ENCODE measurements around the gene MIA2.
"Not testable (repeated sequence)": the region's sequence is repeated elsewhere in the genome, so short reads cannot be mapped to it uniquely, and the experiment has no call there.

Gene MIA2, protein sequence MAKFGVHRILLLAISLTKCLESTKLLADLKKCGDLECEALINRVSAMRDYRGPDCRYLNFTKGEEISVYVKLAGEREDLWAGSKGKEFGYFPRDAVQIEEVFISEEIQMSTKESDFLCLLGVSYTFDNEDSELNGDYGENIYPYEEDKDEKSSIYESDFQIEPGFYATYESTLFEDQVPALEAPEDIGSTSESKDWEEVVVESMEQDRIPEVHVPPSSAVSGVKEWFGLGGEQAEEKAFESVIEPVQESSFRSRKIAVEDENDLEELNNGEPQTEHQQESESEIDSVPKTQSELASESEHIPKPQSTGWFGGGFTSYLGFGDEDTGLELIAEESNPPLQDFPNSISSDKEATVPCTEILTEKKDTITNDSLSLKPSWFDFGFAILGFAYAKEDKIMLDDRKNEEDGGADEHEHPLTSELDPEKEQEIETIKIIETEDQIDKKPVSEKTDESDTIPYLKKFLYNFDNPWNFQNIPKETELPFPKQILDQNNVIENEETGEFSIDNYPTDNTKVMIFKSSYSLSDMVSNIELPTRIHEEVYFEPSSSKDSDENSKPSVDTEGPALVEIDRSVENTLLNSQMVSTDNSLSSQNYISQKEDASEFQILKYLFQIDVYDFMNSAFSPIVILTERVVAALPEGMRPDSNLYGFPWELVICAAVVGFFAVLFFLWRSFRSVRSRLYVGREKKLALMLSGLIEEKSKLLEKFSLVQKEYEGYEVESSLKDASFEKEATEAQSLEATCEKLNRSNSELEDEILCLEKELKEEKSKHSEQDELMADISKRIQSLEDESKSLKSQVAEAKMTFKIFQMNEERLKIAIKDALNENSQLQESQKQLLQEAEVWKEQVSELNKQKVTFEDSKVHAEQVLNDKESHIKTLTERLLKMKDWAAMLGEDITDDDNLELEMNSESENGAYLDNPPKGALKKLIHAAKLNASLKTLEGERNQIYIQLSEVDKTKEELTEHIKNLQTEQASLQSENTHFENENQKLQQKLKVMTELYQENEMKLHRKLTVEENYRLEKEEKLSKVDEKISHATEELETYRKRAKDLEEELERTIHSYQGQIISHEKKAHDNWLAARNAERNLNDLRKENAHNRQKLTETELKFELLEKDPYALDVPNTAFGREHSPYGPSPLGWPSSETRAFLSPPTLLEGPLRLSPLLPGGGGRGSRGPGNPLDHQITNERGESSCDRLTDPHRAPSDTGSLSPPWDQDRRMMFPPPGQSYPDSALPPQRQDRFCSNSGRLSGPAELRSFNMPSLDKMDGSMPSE (N-terminal part only)

DNA sequence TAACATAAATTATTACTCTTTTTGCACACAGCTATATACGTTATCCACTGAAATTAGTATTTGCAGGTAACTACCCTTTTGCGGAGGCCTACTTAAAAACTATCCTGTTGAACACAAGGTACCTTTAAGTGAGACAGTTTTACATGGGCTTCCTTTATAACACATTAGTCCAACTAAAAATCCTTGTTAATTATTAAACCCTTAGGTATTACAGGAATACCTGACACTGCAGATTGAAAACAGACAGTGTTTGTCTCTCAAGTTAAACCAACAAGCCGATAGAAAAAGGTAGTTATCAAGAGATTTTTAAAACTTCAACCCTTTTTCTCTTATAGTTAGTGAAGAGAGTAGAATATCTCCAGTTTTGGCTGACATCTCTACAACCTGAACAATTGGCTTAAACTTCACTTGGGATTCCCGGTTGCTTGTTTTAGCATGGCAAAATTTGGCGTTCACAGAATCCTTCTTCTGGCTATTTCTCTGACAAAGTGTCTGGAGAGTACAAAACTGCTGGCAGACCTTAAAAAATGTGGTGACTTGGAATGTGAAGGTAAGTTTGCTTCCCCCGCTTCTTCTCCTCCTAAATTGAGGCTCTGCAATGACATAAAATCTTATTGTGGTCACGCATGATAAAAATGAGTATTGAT is at the start of gene MIA2:
Gene MIA2 (plus strand): TSS at position 236 of the 647 bp plus-strand sequence. CDS start 200 bp downstream, at position 436.
- DNase-seq (ENCODE audit: extremely low spot score, insufficient read length, low read depth) (no peak), FAIRE-seq (no peak)

DNA sequence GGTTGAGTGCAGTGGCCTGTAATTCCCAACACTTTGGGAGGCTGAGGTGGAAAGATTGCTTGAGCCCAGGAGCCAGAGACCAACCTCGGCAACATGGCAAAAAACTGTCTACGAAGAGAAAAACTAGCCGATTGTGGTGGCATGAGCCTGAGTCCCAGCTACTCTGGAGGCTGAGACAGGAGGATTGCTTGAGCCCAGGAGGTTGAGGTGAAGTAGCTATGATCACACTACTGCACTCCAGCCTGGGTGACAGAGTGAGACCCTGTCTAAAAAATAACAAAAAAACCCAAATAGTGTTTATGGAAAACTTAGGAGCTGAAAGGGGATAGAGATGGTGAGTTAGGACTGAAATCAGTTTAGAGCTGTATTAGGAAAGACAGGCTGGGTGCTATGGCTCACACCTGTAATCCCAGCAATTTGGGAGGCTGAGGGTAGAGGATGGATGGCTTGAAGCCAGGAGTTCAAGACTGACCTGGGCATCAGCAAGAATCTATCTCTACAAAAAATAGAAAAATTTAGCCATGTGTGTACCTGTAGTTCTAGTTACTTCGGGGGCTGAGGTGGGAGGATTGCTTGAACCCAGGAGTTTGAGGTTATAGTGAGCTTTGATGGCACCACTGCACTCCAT is 49.0 kb upstream of the MIA2 start:
- no peak for FAIRE-seq
- DNase-seq (ENCODE audit: extremely low spot score, insufficient read length, low read depth): no peak

DNA sequence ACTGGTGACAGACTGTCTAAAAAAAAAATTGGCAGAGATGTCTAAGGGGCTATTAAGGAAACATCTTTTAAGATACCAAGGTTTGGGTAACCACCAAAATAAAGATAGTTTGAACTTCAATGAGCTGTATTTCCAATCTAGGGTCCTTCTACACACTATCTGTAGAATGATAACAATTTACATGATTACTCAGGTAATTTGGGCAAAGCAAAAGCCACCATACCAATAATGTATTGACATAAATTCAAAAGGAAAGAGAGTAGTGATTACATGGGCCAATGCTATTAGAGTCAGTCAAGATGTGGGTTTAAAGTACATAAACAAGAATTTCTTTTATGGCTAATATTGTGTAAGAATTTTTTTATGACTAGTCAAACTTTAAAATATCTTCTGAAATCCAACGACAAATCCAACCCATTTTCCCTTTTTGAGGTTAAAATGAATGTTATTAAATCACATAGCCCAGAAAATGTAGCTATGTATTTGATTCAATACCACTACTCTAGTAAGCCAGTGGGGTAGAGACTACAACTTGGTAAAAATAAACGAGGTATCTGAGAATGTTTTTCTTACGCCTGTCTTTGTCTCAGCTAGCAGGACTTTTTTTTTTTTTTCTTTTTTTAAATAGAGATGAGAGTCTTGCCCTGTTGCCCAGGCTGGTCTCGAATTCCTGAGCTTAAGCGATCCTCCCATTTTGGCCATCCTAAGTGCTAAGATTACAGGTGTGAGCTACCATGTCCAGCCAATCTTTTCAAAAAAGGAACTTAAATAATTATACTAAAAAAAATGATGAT is 48.3 kb upstream of the MIA2 start:
- FAIRE-seq (no peak), DNase-seq (ENCODE audit: extremely low spot score, insufficient read length, low read depth) (no peak)

DNA sequence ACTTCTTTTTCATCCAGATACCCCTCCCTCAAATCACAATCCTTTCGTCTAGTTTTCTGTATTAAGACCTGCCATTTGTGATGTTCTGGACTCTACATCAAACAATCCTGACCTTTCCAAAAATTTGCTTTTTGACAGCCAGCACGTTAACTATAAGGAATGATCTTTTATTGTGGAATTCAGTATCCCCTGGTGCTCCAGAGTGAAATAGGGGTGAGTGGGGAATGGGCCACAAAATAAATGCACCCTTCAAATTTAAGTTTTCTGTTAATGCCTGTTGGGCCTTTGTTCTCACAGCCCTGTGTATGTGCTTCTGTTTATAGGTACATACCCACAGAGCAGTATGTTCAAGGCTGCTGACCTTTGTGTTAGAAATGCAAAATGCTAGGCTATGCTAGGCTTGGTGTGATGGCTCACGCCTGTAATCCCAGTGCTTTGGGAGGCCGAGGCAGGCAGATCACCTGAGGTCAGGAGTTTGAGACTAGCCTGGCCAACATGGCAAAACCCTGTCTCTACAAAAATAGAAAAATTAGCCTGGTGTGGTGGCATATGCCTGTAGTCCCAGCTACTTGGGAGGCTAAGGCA is 46.7 kb upstream of the MIA2 start:
- DNase-seq (ENCODE audit: extremely low spot score, insufficient read length, low read depth): no peak
- FAIRE-seq: no peak

DNA sequence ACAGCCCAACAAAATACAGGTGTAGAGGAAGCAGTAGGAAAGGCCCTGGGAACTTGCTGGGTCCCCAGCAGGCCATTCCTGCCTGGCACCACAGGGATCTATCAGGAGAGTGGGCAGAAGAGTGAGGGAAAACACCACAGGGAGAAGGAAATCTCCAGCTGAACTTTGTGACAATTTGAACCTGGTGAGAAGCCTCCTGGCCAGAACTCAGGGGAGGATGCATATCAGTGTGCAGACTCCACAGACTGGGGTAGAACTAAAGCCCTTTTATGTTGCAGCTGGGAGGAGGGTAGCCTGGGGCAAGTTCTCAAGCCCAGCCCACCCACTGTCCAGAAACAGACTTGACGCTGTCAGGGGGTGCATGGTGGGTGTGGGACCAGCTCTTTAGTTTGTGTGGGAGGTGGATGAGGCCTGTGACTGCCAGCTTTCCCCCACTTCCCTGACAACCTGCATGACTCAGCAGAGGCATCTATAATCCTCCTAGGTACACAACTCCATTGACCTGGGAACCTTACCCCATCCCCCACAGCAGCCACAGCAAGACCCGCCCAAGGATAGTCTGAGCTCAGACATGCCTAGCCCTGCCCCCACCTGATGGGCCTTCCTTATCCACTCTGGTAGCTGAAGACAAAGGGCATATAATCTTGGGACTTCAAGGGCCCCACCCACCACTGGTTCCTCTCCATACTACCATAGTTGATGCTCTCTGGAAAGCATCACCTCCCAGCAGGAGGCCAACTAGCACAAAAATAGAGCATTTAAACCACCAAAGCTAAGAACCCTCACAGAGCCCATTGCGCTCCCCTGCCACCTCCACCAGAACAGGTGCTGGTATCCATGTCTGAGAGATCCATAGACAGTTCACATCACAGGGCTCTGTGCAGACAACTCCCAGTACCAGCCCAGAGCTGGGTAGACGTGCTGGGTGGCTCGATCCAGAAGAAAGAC is 29.8 kb upstream of the MIA2 start:
- DNase-seq (ENCODE audit: extremely low spot score, insufficient read length, low read depth) (no peak), FAIRE-seq (no peak)

DNA sequence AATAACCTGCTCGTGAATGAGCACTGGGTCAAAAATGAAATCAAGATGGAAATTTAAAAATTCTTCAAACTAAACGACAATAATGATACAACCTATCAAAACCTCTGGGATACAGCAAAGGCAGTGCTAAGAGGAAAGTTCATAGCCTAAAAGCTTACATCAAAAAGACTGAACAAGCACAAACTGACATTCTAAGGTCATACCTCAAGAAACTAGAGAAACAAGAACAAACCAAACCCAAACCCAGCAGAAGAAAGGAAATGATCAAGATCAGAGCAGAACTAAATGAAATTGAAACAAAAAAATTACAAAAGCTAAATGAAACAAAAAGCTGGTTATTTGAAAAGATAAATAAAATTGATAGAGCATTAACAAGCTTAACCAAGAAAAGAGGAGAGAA is 26.3 kb upstream of the MIA2 start:
- FAIRE-seq; DNase-seq (ENCODE audit: extremely low spot score, insufficient read length, low read depth): not testable (repeated sequence)

DNA sequence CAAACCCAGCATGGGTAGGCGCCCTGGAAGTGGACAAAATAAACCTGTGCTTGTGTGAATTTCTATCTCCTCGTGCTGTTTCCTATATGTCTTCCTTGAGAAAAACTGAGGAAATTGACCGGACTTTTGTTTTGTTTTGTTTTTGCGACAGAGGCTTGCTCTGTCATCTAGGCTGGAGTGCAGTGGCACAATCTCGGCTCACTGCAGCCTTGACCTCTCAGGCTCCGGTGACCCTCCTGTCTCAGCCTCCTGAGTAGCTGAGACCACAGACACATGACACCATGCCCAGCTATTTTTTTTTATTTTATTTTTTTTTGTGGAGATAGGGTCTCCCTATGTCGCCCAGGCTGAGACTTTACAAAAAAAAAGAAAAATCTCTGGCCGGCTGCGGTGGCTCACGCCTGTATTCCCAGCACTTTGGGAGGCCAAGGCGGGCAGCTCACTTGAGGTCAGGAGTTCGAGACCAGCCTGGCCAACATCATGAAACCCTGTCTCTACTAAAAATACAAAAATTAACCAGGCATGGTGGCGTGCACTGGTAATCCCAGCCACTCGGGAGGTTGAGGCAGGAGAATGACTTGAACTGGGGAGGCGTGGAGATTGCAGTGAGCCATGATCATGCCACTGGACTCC is 22.5 kb upstream of the MIA2 start:
- no peak for DNase-seq (ENCODE audit: extremely low spot score, insufficient read length, low read depth)
- no peak for FAIRE-seq

DNA sequence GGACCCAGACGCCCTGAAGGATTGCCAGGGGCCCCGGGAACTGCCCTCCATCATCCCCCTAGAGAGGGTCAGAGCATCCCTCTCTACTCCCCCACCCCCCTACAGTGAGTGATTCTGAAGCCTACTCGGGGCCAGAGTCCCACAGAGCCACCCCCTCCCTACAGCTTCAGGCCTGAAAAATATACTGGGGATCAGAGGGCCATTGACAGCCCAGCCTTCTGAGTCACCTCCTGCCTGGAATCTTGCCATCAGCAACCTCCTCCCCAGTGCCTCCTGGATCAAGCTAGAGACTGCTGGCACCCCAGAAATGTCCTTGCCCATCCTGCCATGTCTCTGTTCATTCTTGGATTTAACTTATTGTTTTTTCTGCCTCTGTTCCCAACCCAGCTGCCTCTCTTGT is 21.7 kb upstream of the MIA2 start:
- FAIRE-seq (no peak), DNase-seq (ENCODE audit: extremely low spot score, insufficient read length, low read depth) (no peak)

DNA sequence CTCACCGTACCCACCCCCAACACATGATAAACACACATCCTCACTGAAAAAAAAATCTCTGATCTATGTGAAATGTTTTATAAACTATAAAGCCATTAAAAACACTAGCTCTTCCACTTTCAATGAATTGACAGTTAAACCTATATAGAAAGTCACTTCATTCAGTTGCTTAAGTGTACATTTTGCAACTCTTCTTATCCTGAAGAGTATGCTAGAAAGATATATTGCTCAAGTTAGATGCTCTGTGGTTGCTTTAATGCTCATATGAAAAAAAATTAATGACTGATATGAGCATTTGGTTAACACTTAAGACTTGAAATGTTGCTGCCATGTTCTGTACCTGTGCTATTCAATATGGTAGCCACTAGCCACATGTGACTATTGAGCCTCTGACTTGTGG is 21.0 kb upstream of the MIA2 start:
- no peak for FAIRE-seq
- DNase-seq (ENCODE audit: extremely low spot score, insufficient read length, low read depth): no peak

DNA sequence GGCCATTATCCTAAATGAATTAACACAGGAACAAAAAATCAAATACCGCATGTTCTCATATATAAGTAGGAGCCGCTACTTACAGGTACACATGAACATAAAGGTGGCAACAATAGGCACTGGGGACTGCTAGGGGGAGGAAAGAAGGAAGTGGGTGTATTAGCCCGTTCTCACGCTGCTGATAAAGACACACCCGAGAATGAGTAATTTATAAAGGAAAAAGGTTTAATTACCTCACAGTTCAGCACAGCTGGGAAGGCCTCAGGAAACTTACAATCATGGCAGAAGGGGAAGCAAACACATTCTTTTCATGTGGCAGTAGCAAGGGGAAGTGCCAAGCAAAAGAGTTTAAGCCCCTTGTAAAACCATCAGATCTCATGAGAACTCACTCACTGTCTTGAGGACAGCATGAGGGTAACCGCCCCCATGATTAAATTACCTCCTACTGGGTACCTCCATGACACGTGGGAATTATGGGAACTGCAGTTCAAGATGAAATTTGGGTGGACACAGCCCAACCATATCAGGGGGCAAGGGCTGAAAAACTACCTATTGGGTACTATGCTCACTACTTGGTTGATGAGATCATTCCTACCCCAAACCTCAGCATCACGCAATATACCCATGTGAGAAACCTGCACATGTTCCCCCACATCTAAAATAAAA is 16.4 kb upstream of the MIA2 start:
- no peak for FAIRE-seq

DNA sequence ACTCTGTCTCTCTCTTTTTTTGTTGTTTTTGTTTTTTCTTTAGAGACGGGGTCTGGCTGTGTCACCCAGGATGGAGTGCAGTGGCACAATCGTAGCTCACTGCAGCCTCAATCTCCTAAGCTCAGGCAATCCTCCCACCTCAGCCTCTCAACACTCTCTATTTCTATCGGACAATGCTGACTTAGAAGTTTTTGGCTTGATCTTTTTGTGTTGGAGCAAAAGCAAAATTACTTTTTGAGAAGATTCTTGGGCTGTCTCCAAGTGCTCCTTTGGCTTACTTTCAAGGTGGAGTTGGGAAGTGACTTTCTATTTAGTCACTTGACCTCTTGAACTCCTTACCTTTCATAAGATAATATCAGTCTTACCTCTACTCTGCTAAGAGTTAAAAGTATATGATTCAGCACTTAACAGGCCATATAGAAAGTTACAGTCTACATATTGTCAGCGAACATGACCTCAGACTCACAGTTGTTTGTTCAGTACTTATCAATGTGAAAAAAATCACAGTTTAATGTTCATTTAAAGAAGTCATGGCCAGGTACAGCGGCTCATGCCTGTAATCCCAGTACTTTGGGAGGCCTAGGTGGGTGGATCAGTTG is 15.4 kb upstream of the MIA2 start:
- no peak for FAIRE-seq
- no peak for DNase-seq (ENCODE audit: extremely low spot score, insufficient read length, low read depth)

More for the DNA sequence above, 16.4 kb upstream of the MIA2 start:
- no peak for DNase-seq (ENCODE audit: extremely low spot score, insufficient read length, low read depth)

DNA sequence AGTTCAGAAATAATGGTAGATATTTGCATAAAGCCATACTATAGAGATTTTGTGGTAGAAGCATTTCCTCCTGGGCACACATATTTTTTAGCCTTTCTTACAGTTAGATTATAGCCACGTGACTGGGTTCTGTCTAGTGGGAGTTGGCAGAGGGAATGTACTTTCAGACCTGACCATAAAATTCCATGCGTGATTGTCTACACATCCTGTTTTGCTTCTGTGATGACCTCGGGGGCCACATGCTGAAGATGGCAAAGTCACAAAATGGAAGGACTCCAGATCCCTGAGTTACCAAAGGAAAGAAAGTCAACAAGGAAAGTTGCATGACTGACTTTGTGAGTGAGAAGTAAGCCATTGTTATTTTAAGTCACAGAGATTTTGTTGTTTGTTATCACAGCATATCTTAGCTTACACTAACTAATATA is 14.6 kb upstream of the MIA2 start:
- DNase-seq (ENCODE audit: extremely low spot score, insufficient read length, low read depth) (no peak), FAIRE-seq (no peak)

DNA sequence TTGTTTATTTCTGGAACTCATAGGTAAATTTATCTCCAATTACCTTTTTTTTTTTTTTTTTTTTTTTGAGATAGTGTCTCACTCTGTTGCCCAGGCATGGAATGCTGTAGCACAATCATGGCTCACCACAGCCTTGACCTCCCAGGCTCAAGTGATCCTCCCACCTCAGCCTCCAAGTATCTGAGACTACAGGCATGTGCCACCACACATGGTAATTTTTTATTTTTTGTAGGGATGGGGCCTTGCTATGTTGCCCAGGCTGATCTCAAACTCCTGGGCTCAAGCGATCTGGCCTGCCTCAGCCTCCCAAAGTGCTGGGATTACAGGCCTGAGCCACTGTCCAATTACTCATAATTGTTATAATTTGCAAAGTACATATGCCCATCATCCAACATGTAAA is 13.2 kb upstream of the MIA2 start:
- FAIRE-seq; DNase-seq (ENCODE audit: extremely low spot score, insufficient read length, low read depth): not testable (repeated sequence)

DNA sequence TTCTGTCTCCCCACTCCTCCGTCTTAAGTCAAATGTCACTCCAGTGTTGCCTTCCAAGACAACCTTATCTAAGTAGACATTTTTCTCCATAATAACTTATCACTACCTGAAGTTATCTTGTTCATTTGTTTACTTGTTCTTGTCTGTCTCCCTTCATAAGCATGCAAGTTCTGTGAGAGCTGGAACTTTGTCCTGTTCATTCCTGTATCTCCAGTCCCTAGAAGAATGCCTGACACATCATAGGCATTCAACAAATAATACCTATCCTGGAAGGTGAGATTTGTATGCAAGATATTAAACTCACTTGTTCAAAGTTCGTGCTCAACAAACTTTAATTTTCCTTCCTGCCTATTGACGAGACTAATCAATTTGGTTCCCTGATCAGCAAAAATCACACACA is 5.7 kb upstream of the MIA2 start:
- DNase-seq (ENCODE audit: extremely low spot score, insufficient read length, low read depth) (no peak), FAIRE-seq (no peak)

DNA sequence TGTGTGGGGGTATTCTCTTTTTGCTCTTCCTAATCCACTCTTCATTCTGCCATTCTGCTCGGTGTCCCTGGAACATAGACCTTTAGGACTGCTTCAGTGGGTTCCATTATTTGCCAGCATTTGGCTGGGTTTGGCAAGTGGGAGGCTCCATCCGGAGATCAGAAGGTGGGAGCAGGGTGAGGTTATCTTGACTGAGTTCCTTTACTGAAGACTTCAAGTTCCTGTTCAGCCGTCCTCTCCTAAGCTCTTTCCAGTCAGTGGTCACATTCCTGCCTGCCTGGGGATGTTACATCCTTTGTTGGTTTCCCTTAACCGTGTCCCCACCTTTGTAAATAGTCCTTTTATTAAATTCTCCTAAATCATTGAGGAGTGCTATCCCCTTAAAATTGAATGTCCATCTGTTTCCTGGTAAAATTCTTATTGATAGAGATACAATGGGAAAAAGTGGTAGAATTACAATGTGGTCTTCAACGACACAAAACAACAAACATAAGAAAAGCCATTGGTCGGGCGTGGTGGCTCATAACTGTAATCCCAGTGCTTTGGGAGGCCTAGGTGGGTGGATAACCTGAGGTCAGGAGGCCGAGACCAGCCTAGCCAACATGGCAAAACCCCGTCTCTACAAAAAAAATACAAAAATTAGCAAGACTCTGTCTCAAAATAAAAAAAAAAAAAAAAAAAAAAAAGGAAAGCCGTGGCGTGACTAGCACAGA is 5.0 kb upstream of the MIA2 start:
- no peak for FAIRE-seq
- no peak for DNase-seq (ENCODE audit: extremely low spot score, insufficient read length, low read depth)
